ENCODE data around the gene ZBTB20. TPM values are rescaled to one million over a fixed set of nuclear protein-coding genes. Genes with fewer than 3 reads are reported as not detected.

ZBTB20 gene
- total and polyA plus RNA-seq, 9 donors, result 4.3 to 160 (median 107) TPM

- Histone ChIP-seq H3K9me3 (no peaks in the 10 kb centered on the region), H3K27ac (no peak overlapping the region), H3K4me3 (no peak overlapping the region), H3K36me3 (no peaks in the 10 kb centered on the region), H3K4me1 (ENCODE audit: insufficient read depth) (no peaks in the 10 kb centered on the region), H3K27me3 (no peaks in the 10 kb centered on the region)
- intact Hi-C loops (cut with DNase I), result no loop called here
- DNase-seq, result no peak
- no peak for TF ChIP-seq POLR2A (IDR thresholded peaks at IDR 0.05)
- WGBS, 3 donors, result 12 to 29% (median 20%) methylated on average over 1 of the region's 1 CpG
Observed at GRCh38 chr3:114718898-114719210, 428.2 kb downstream of the ZBTB20 start.

GRCh38 chr3:114718071-114718897 is 428.8 kb downstream of the ZBTB20 start:
- intact Hi-C loops (cut with DNase I), result no loop called here
- no peak overlapping the region for H3K27ac ChIP-seq
- no peak for DNase-seq
- no peaks in the 10 kb centered on the region for H3K4me1 ChIP-seq (ENCODE audit: insufficient read depth)
- H3K27me3 ChIP-seq, result no peaks in the 10 kb centered on the region
- H3K36me3 ChIP-seq, result no peaks in the 10 kb centered on the region
- 71 to 74% (median 74%) methylated on average over 7 of the region's 7 CpGs for WGBS, 3 donors
- H3K4me3 ChIP-seq, result no peak overlapping the region
- TF ChIP-seq EP300 (IDR thresholded peaks at IDR 0.05) (no peak), POLR2A (IDR thresholded peaks at IDR 0.05) (no peak), CTCF (IDR thresholded peaks at IDR 0.05) (no peak)
- no peaks in the 10 kb centered on the region for H3K9me3 ChIP-seq

- no peak for DNase-seq
- H3K9me3 ChIP-seq, result no peaks in the 10 kb centered on the region
- TF ChIP-seq EP300 (IDR thresholded peaks at IDR 0.05) (no peak), CTCF (IDR thresholded peaks at IDR 0.05) (no peak), POLR2A (IDR thresholded peaks at IDR 0.05) (no peak)
- no peaks in the 10 kb centered on the region for H3K27me3 ChIP-seq
- no peak overlapping the region for H3K27ac ChIP-seq
- H3K4me3 ChIP-seq, result no peak overlapping the region
- H3K4me1 ChIP-seq (ENCODE audit: insufficient read depth), result no peaks in the 10 kb centered on the region
- intact Hi-C loops (cut with DNase I), result no loop called here
- no peaks in the 10 kb centered on the region for H3K36me3 ChIP-seq
Observed at GRCh38 chr3:114716916-114717315, 430.2 kb downstream of the ZBTB20 start.

GRCh38 chr3:114716126-114716525 is 431.0 kb downstream of the ZBTB20 start:
- intact Hi-C loops (cut with DNase I), result no loop called here
- 82 to 93% (median 86%) methylated on average over 5 of the region's 5 CpGs for WGBS, 3 donors
- Histone ChIP-seq H3K4me1 (ENCODE audit: insufficient read depth) (no peaks in the 10 kb centered on the region), H3K27ac (no peak overlapping the region), H3K9me3 (no peaks in the 10 kb centered on the region), H3K4me3 (no peak overlapping the region), H3K36me3 (no peaks in the 10 kb centered on the region), H3K27me3 (no peaks in the 10 kb centered on the region)
- no peak for DNase-seq
- no peak for TF ChIP-seq CTCF (IDR thresholded peaks at IDR 0.05)
- no peak for TF ChIP-seq EP300 (IDR thresholded peaks at IDR 0.05)
- TF ChIP-seq POLR2A (IDR thresholded peaks at IDR 0.05), result no peak

GRCh38 chr3:114714957-114715460 is 432.1 kb downstream of the ZBTB20 start:
- Histone ChIP-seq H3K27ac (no peak overlapping the region), H3K36me3 (no peaks in the 10 kb centered on the region), H3K4me1 (ENCODE audit: insufficient read depth) (no peaks in the 10 kb centered on the region), H3K27me3 (no peaks in the 10 kb centered on the region), H3K9me3 (no peaks in the 10 kb centered on the region), H3K4me3 (no peak overlapping the region)
- DNase-seq, result no peak
- intact Hi-C loops (cut with DNase I), result no loop called here
- no peak for TF ChIP-seq POLR2A (IDR thresholded peaks at IDR 0.05)
- TF ChIP-seq EP300 (IDR thresholded peaks at IDR 0.05), result no peak
- TF ChIP-seq CTCF (IDR thresholded peaks at IDR 0.05), result no peak
- 86 to 90% (median 89%) methylated on average over 7 of the region's 7 CpGs for WGBS, 3 donors
